PC-9 (cell line): ENCODE measurements around the gene ZCCHC7.

ENCODE experiments used
- EZH2 ChIP-seq: fragments of 200-600 bp; sonication (generic); IDR thresholded peaks from 2 replicates; pipeline ENCODE4 v1.8.0; 2017; ENCODE audit warnings: antibody characterized with exemption, low read depth
- TF ChIP-seq, protein P1 (sequence below): fragments of 200-600 bp; sonication (generic); conservative IDR thresholded peaks from 2 replicates; pipeline ENCODE4 v1.6.1; 2017; ENCODE audit warnings: mixed run types, antibody characterized with exemption, mild to moderate bottlenecking, moderate library complexity

DNA sequence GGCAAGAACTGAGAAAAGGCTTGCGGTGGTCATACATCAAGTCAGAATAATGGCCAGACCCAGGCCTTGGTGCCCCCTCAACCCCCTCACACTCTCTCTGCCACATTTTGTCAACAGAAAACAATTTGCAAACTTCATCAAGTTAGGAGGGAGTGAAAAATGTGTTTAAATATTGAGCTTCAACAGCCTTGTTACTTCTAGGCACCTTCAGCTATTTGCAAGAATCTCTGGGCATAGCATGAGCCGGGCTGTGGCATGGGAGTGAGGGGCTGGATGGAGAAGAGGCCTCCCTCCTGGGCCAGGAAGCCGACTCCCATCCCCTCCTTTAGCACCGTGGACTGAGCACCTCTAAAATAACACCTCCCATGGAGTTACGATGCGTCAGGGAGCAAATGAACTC is 249.9 kb downstream of the ZCCHC7 start:
- TF ChIP-seq, protein P1, sequence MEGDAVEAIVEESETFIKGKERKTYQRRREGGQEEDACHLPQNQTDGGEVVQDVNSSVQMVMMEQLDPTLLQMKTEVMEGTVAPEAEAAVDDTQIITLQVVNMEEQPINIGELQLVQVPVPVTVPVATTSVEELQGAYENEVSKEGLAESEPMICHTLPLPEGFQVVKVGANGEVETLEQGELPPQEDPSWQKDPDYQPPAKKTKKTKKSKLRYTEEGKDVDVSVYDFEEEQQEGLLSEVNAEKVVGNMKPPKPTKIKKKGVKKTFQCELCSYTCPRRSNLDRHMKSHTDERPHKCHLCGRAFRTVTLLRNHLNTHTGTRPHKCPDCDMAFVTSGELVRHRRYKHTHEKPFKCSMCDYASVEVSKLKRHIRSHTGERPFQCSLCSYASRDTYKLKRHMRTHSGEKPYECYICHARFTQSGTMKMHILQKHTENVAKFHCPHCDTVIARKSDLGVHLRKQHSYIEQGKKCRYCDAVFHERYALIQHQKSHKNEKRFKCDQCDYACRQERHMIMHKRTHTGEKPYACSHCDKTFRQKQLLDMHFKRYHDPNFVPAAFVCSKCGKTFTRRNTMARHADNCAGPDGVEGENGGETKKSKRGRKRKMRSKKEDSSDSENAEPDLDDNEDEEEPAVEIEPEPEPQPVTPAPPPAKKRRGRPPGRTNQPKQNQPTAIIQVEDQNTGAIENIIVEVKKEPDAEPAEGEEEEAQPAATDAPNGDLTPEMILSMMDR: no peak
- TF ChIP-seq EZH2: no peak
